ENCODE data around the gene CLSTN1. TPM values are rescaled to one million over a fixed set of nuclear protein-coding genes. Genes with fewer than 3 reads are reported as not detected.
"Not testable (repeated sequence)": the region's sequence is repeated elsewhere in the genome, so short reads cannot be mapped to it uniquely, and the experiment has no call there.

The CLSTN1 gene
- total and polyA plus RNA-seq, 2 of the 13 experiments (the other 11 are each of a cell fraction or from before 2014, with no cell fraction given), result 19.7 to 29.8 TPM

- no peak for ATAC-seq
- TF ChIP-seq ZNF790 (CRISPR knock-in tag; IDR thresholded peaks at IDR 0.05; ENCODE audit: borderline replicate concordance), result no peak
- TF ChIP-seq ZNF292 (CRISPR knock-in tag; IDR thresholded peaks at IDR 0.05; ENCODE audit: borderline replicate concordance, low read depth), result no peak
- TF ChIP-seq THAP9 (CRISPR knock-in tag; IDR thresholded peaks at IDR 0.05; ENCODE audit: borderline replicate concordance), result no peak
- TF ChIP-seq ATRX (CRISPR knock-in tag; IDR thresholded peaks at IDR 0.05; ENCODE audit: borderline replicate concordance), result no peak
- no peak for TF ChIP-seq HMGXB4 (CRISPR knock-in tag; IDR thresholded peaks at IDR 0.05; ENCODE audit: borderline replicate concordance in 1 of 2, low read depth in 1 of 2)
- TF ChIP-seq ZNF160 (CRISPR knock-in tag; IDR thresholded peaks at IDR 0.05), result no peak
- TF ChIP-seq CREM (IDR thresholded peaks at IDR 0.05), result no peak
- TF ChIP-seq CREM (CRISPR knock-in tag; IDR thresholded peaks at IDR 0.05), result no peak
- TF ChIP-seq ZZZ3 (CRISPR knock-in tag; IDR thresholded peaks at IDR 0.05; ENCODE audit: borderline replicate concordance), result no peak
- H3K36me3 ChIP-seq (replicated peaks in 1 of 2; ENCODE audit: control insufficient read depth in 1 of 2, insufficient read depth in 2 of 2, low read length in 2 of 2), result no peaks in the 10 kb centered on the region; a peak in 1 of 5 replicates
- intact Hi-C loops (cut with micrococcal nuclease; ENCODE audit: unreplicated experiment), result no loop called here
- no peak overlapping the region for H2AFZ ChIP-seq (ENCODE audit: low read length)
- 91% methylated on average over 12 of the region's 12 CpGs for WGBS (ENCODE audit: low lambda C conversion rate)
- H4K20me1 ChIP-seq (ENCODE audit: insufficient read depth, low read length), result peaks cover 4% of the 10 kb centered on the region; the same call in 1 of the 2 replicates
- no TSS peak for BruUV-seq (replicated peaks)
- ChIA-PET POLR2A (no interaction called here), CTCF (ENCODE audit: low intra/inter-chr PET ratio, low total read pairs) (no interaction called here)
- H3K27ac ChIP-seq (ENCODE audit: extremely low read length, insufficient read depth, low read length), result no peak overlapping the region
- in situ Hi-C loops (cut with HindIII; ENCODE audit: extremely low pct_ligation_motif_present, low pct_unique_long_range_greater_than_20kb), result no loop called here
- H3K4me1 ChIP-seq (ENCODE audit: insufficient read depth, low read length), result peaks cover 29% of the 10 kb centered on the region
- H3K27me3 ChIP-seq (ENCODE audit: control insufficient read depth in 1 of 2, insufficient read depth in 2 of 2, low read length in 2 of 2), result no peaks in the 10 kb centered on the region; a peak in 1 of 5 replicates
- no peak overlapping the region for H3K9ac ChIP-seq (ENCODE audit: insufficient read depth, low read depth, low read length)
- no peak for FAIRE-seq
- H3K4me3 ChIP-seq (replicated peaks in 1 of 3; ENCODE audit: insufficient read depth in 1 of 3, low read depth in 2 of 3, low read length in 3 of 3), result no peak overlapping the region
- peaks cover 67% of the 10 kb centered on the region for H3K79me2 ChIP-seq (ENCODE audit: insufficient read depth, low read length)
- no peak for DNase-seq (ENCODE audit: low spot score)
- H3K9me3 ChIP-seq (ENCODE audit: low read length), result no peaks in the 10 kb centered on the region
- no peak overlapping the region for H3K4me2 ChIP-seq (ENCODE audit: low read depth, low read length)
Measured at GRCh38 chr1:9807541-9807940, 16.2 kb downstream of the CLSTN1 start.

GRCh38 chr1:9805972-9806371 lies 17.8 kb downstream of the CLSTN1 start:
- Histone ChIP-seq H3K4me1 (ENCODE audit: insufficient read depth, low read length) (peaks cover 17% of the 10 kb centered on the region), H3K79me2 (ENCODE audit: insufficient read depth, low read length) (peaks cover 68% of the 10 kb centered on the region)
- DNase-seq (ENCODE audit: low spot score); H3K27me3 ChIP-seq (ENCODE audit: control insufficient read depth in 1 of 2, insufficient read depth in 2 of 2, low read length in 2 of 2); H2AFZ ChIP-seq (ENCODE audit: low read length); H3K9me3 ChIP-seq (ENCODE audit: low read length); H3K36me3 ChIP-seq (replicated peaks in 1 of 2; ENCODE audit: control insufficient read depth in 1 of 2, insufficient read depth in 2 of 2, low read length in 2 of 2); ATAC-seq; POLR2A ChIA-PET; BruUV-seq (replicated peaks); H3K27ac ChIP-seq (ENCODE audit: extremely low read length, insufficient read depth, low read length); H3K4me3 ChIP-seq (replicated peaks in 1 of 3; ENCODE audit: insufficient read depth in 1 of 3, low read depth in 2 of 3, low read length in 3 of 3); in situ Hi-C loops (cut with HindIII; ENCODE audit: extremely low pct_ligation_motif_present, low pct_unique_long_range_greater_than_20kb); FAIRE-seq; H4K20me1 ChIP-seq (ENCODE audit: insufficient read depth, low read length); H3K9ac ChIP-seq (ENCODE audit: insufficient read depth, low read depth, low read length); CTCF ChIA-PET (ENCODE audit: low intra/inter-chr PET ratio, low total read pairs); intact Hi-C loops (cut with micrococcal nuclease; ENCODE audit: unreplicated experiment); H3K4me2 ChIP-seq (ENCODE audit: low read depth, low read length): not testable (repeated sequence)
- WGBS (ENCODE audit: low lambda C conversion rate), result 85% methylated on average over 5 of the region's 5 CpGs

Data from HepG2 (cell line).